HG03025 (cell line): ENCODE data around the gene PTPRN2.

ENCODE experiments used
- ATAC-seq: cut with Tn5 transposase; IDR thresholded peaks from one replicate; pipeline ENCODE4 v1.9.1; 2021; ENCODE audit warnings: mild to moderate bottlenecking, moderate library complexity; ENCODE audit not compliant: unreplicated experiment, low FRiP score

Gene PTPRN2

GRCh38 chr7:157718303-157719007 lies 869.2 kb downstream of the PTPRN2 start:
- ATAC-seq, result no peak

- ATAC-seq, result no peak
These were observed 870.1 kb downstream of the PTPRN2 start for GRCh38 chr7:157717211-157718174.

- no peak for ATAC-seq
These were observed 871.7 kb downstream of the PTPRN2 start for GRCh38 chr7:157715938-157716280.

DNA sequence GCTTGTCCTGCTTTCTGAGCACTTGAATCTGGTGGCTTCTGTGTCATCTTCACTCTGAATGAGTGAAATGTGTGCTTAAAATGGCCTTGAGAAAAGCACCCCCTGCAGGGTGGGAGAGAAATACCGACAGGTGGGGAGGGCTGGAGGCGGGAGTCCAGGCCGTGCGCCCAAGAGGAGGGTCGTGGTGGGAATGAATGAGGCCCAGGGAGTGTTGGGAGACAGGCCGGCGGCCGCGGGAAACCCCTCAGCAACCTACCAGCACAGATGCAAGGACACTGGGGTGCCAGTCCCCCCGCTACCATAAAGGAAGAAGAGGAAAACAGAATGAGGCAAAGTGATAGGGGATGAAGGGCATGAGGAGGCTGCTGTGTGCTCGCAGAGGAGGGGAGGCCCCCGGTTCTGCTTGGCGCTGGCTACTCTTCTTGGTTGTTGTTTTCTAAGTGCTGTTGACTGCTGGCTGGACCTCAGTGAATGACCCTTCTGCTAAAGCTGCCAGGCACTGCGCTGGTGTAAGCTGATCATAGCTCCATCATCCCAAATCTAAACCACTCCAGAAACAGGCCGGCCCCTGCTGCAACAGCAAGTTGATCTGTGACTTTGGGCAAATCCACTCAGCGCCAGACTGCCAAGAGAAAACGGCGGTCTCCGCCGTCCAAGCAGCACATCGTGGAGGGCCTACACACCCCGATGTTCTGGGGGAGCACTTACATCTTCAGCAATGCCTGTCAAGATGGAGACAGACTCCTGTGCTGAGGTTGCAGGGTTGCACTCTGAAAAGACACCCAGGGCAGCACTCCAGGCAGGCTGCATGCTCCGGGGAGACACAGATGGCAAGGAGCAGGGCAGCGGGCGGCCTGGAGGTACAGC lies 872.3 kb downstream of the PTPRN2 start:
- ATAC-seq, result no peak

DNA sequence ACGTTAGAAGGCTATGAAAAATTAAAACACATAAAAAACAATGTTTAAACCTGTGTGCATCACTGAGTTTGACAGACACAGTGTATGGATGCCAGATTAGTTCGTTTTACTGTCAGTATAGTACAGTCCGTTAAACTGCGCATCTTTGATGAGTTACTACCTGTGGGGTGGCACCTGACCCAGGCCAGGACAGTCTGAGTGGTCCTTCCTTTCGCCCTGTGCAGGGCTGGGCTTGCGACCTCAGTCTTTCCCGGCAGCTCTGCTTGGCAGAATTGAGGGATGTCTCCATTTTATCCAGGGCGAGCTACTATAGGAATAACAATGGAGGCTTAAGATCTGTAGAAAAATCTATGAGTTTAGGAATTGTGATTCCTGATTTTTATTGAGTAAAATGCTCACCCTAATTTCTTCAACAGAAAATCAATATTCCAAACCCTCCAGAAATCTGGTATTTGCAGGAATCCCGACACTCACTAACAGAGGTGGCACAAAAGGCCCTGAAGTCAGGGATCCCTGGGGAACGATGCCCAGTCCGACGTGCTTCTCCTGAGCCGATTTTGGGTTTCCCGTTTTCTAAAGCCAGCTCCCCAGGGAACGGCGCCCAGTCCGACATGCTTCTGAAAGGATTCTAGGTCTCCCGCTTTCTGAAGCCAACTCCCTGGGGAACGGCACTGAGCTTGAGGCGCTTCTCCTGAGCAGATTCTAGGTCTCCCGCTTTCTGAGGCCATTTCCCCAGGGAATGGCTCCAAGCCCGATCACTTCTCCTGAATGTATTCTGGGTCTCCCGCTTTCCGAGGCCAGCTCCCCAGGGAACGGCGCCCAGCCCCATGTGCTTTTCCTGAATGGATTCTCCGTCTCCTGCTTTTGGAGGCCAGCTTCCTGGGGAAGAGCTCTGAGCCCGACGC lies 873.2 kb downstream of the PTPRN2 start:
- ATAC-seq, result no peak

DNA sequence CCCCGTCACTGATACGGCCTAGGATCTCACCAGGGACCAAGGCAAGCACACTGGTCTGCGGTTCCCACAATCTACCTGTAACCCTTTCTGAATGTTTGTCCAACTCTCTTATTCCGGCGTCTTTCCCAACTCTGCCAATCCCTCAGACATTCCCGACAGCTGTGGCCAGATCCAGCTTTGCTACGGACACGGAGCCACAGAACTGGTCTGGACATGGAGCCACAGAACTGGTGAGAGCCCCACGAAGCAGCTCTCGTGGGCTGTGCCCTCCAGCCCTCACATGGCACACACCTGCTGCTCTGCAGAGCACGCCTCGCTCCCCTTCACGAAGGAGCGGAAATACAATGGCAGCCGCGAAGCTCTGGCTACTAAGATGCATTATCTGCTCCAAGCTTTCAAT lies 874.0 kb downstream of the PTPRN2 start:
- no peak for ATAC-seq

GRCh38 chr7:157712666-157713235 lies 874.9 kb downstream of the PTPRN2 start:
- ATAC-seq, result no peak

GRCh38 chr7:157711353-157711888 lies 876.2 kb downstream of the PTPRN2 start:
- no peak for ATAC-seq

- ATAC-seq, result no peak
These were observed 877.2 kb downstream of the PTPRN2 start for GRCh38 chr7:157710396-157710795.

- no peak for ATAC-seq
These were observed 877.9 kb downstream of the PTPRN2 start for GRCh38 chr7:157709531-157710251.

DNA sequence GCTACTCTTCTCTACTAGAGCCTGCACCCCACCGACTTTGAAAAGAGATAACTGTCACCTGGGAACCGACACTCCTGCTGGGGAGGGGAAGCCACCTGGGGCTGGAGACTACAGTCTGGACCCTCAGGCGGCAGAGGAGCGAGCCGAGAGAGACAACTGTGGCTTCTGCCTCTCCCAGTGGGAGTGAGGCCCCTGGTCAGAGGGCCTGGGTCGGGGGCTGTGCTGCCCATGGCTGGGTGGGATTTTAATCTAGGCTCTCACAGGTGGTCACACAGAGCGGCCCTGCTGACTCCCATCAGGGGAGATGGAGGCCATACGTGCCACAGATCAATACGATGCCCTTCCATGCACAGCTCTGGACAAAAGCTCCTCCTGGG lies 878.7 kb downstream of the PTPRN2 start:
- no peak for ATAC-seq

GRCh38 chr7:157707983-157708918 lies 879.4 kb downstream of the PTPRN2 start:
- ATAC-seq, result no peak

GRCh38 chr7:157704365-157704764 lies 883.3 kb downstream of the PTPRN2 start:
- ATAC-seq, result no peak

GRCh38 chr7:157703534-157704195 lies 884.0 kb downstream of the PTPRN2 start:
- no peak for ATAC-seq

- no peak for ATAC-seq
These were observed 884.5 kb downstream of the PTPRN2 start for GRCh38 chr7:157703131-157703530.

DNA sequence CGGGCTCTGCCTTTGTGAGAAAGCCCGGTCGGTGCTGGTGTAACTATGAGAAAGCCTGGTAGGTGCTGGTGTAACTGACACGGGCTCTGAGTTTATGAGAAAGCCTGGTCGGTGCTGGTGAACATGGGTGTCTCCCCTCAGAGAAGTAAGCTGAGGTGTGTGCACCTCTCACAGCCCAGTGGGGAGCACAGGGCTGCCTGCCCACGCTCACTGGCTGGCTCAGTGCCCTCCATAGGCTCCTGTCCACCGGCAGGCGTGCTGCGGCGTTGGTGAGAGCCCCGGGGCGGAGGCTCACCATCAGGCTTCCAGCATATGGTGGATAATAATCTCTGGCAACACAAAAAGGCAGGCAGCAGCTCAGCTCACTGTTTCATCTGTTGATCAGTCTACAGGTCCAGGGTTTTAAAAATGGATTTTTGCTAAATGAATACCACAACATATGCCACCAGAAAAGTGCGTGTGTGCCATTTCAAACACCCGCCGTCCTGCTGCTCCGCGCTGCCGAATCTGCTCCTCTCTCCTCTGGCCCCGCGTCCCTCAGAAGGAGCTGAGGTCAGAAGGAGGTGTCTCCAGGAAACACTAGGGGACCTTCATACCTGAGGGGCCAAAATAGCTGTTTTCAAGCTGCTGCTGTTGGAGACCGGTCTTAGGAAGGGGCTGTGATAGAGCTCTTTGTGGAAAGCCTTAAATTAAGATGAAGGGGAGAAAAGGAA lies 885.2 kb downstream of the PTPRN2 start:
- ATAC-seq, result no peak
